Measurements from ENCODE around the gene GSX1. TPM values are rescaled to one million over a fixed set of nuclear protein-coding genes. Genes with fewer than 3 reads are reported as not detected.

Gene GSX1
- total RNA-seq, 2 experiments from 2014 or later = not detected

GRCh38 chr13:27839809-27840467 is 47.7 kb downstream of the GSX1 start:
- no peak for DNase-seq
- Histone ChIP-seq H3K9me3 (ENCODE audit: control insufficient read depth in 1 of 2, insufficient read depth in 1 of 2, low read length in 2 of 2) (no peaks in the 10 kb centered on the region), H3K4me1 (ENCODE audit: insufficient read depth, low read length) (no peaks in the 10 kb centered on the region), H3K27ac (ENCODE audit: low read depth in 1 of 2, low read length in 2 of 2) (no peak overlapping the region), H3K4me3 (ENCODE audit: low read length) (no peak overlapping the region), H3K36me3 (ENCODE audit: insufficient read depth, low read length) (no peaks in the 10 kb centered on the region), H3K27me3 (ENCODE audit: control insufficient read depth in 1 of 2, insufficient read depth in 2 of 2, low read length in 2 of 2) (peaks cover 9 to 25% of the 10 kb centered on the region in 2 experiments)
- no peaks in the 10 kb centered on the region for H3K36me3 Mint-ChIP-seq (ENCODE audit: low read depth)
- intact Hi-C loops (cut with DNase I, micrococcal nuclease) = no loop called here
- H3K4me3 Mint-ChIP-seq = no peak overlapping the region
- ChIA-PET POLR2A (no interaction called here), CTCF (interaction anchor here (1.0 kb wide), 1 partner anchor 13 kb away, joined by 3 read pairs; no protein-coding TSS in a partner anchor)
- TF ChIP-seq CTCF (IDR thresholded peaks at IDR 0.05) = no peak
- H3K27ac Mint-ChIP-seq = no peak overlapping the region
- no peaks in the 10 kb centered on the region for H3K9me3 Mint-ChIP-seq
- no peak for ATAC-seq (ENCODE audit: poor library complexity)
- peaks cover 75% of the 10 kb centered on the region for H3K27me3 Mint-ChIP-seq
- no peaks in the 10 kb centered on the region for H3K4me1 Mint-ChIP-seq (ENCODE audit: low read depth)

- Mint-ChIP-seq H3K36me3 (ENCODE audit: low read depth) (no peaks in the 10 kb centered on the region), H3K4me3 (no peak overlapping the region), H3K27ac (no peak overlapping the region), H3K4me1 (ENCODE audit: low read depth) (no peaks in the 10 kb centered on the region), H3K9me3 (no peaks in the 10 kb centered on the region), H3K27me3 (peaks cover 79% of the 10 kb centered on the region)
- ChIA-PET POLR2A (no interaction called here), CTCF (no interaction called here)
- intact Hi-C loops (cut with DNase I, micrococcal nuclease) = no loop called here
- ATAC-seq (ENCODE audit: poor library complexity) = no peak
- peaks cover 9 to 30% of the 10 kb centered on the region in 2 experiments for H3K27me3 ChIP-seq (ENCODE audit: control insufficient read depth in 1 of 2, insufficient read depth in 2 of 2, low read length in 2 of 2)
- no peak for DNase-seq
- H3K4me3 ChIP-seq (ENCODE audit: low read length) = no peak overlapping the region
- H3K36me3 ChIP-seq (ENCODE audit: insufficient read depth, low read length) = no peaks in the 10 kb centered on the region
- H3K9me3 ChIP-seq (ENCODE audit: control insufficient read depth in 1 of 2, insufficient read depth in 1 of 2, low read length in 2 of 2) = no peaks in the 10 kb centered on the region
- H3K27ac ChIP-seq (ENCODE audit: low read depth in 1 of 2, low read length in 2 of 2) = no peak overlapping the region
- no peaks in the 10 kb centered on the region for H3K4me1 ChIP-seq (ENCODE audit: insufficient read depth, low read length)
- no peak for TF ChIP-seq CTCF (IDR thresholded peaks at IDR 0.05)
Observed at GRCh38 chr13:27842571-27842970, 50.3 kb downstream of the GSX1 start.

Other genes with a start within 250 kb of the GSX1 start
- 1 to 10 TPM; 3.5 to 3.9 TPM for gene LNX2, start 172.0 kb upstream of the GSX1 start, total RNA-seq
- 100 to 1,000 TPM; 197 to 200 TPM for gene POLR1D, start 170.6 kb upstream of the GSX1 start, total RNA-seq
- gene PDX1, start 127.5 kb downstream of the GSX1 start, total RNA-seq = not detected
- gene CDX2, start 176.8 kb downstream of the GSX1 start, total RNA-seq = not detected
- gene URAD, start 196.2 kb downstream of the GSX1 start, total RNA-seq = not detected